GM23338 (cell line): ENCODE data around the gene MPEG1. TPM values are rescaled to one million over a fixed set of nuclear protein-coding genes. Genes with fewer than 3 reads are reported as not detected.

Experiments used
- ATAC-seq: fragments of 200-7000 bp; cut with Tn5 transposase; 3 replicates; pipeline ENCODE4 v1.9.1; 2020
- DNase-seq: peaks from one replicate; pipeline ENCODE4 v3.0.0-alpha.2; 2015; ENCODE audit warnings: low spot score
- H2AFZ ChIP-seq: fragments of 200-600 bp; sonication (generic); 2 replicates; pipeline ENCODE4 v1.8.0; 2016; ENCODE audit warnings: antibody characterized with exemption, mild to moderate bottlenecking, moderate library complexity
- H3F3A ChIP-seq: fragments of 200-600 bp; sonication (generic); replicated peaks from 2 replicates; pipeline ENCODE4 v1.8.0; 2017; ENCODE audit warnings: antibody characterized with exemption, mixed run types, low read depth
- H3K27ac ChIP-seq: fragments of 200-600 bp; sonication (generic); 2 replicates; pipeline ENCODE4 v1.6.1; 2016; ENCODE audit warnings: low read depth
- H3K27me3 ChIP-seq: fragments of 200-600 bp; sonication (generic); 2 replicates; pipeline ENCODE4 v1.8.0; 2016; ENCODE audit warnings: mild to moderate bottlenecking, mixed run types, moderate library complexity; ENCODE audit not compliant: insufficient read depth
- H3K36me3 ChIP-seq: fragments of 200-600 bp; sonication (generic); 2 replicates; pipeline ENCODE4 v1.8.0; 2016; ENCODE audit warnings: mild to moderate bottlenecking; ENCODE audit not compliant: insufficient read depth
- H3K4me1 ChIP-seq: fragments of 200-600 bp; sonication (generic); 2 replicates; pipeline ENCODE4 v1.8.0; 2016; ENCODE audit warnings: mild to moderate bottlenecking, moderate library complexity; ENCODE audit not compliant: insufficient read depth
- H3K4me2 ChIP-seq: fragments of 200-600 bp; sonication (generic); 2 replicates; pipeline ENCODE4 v1.7.1; 2017; ENCODE audit warnings: mixed run types
- H3K4me3 ChIP-seq: fragments of 200-600 bp; sonication (generic); 2 replicates; pipeline ENCODE4 v1.6.1; 2016; ENCODE audit warnings: mixed run types
- H3K79me2 ChIP-seq: fragments of 200-600 bp; sonication (generic); replicated peaks from 2 replicates; pipeline ENCODE4 v1.8.0; 2017; ENCODE audit warnings: mild to moderate bottlenecking; ENCODE audit not compliant: insufficient read depth
- H3K9me2 ChIP-seq: fragments of 200-600 bp; sonication (generic); 2 replicates; pipeline ENCODE4 v1.8.0; 2017; ENCODE audit not compliant: insufficient read depth
- H4K20me1 ChIP-seq: fragments of 200-600 bp; sonication (generic); replicated peaks from 2 replicates; pipeline ENCODE4 v1.8.0; 2017; ENCODE audit warnings: mild to moderate bottlenecking; ENCODE audit not compliant: insufficient read depth
- H3K27ac Mint-ChIP-seq: 2 replicates; pipeline ENCODE4 v1.8.0; 2020; ENCODE audit warnings: inconsistent platforms, mild to moderate bottlenecking, moderate library complexity, mixed read lengths
- H3K27me3 Mint-ChIP-seq: 3 replicates; pipeline ENCODE4 v1.8.0; 2022; ENCODE audit warnings: low read depth, mild to moderate bottlenecking, moderate library complexity, mixed read lengths, inconsistent platforms; ENCODE audit not compliant: insufficient read depth, poor library complexity
- H3K36me3 Mint-ChIP-seq: 3 replicates; pipeline ENCODE4 v1.8.0; 2021; ENCODE audit warnings: low read depth, mild to moderate bottlenecking, inconsistent platforms, moderate library complexity, mixed read lengths
- H3K4me1 Mint-ChIP-seq: 3 replicates; pipeline ENCODE4 v1.8.0; 2020; ENCODE audit warnings: mild to moderate bottlenecking, inconsistent platforms, mixed read lengths
- H3K4me3 Mint-ChIP-seq: 3 replicates; pipeline ENCODE4 v1.8.0; 2021; ENCODE audit warnings: moderate library complexity, mild to moderate bottlenecking, inconsistent platforms, mixed read lengths
- H3K9me3 Mint-ChIP-seq: 3 replicates; pipeline ENCODE4 v1.8.0; 2020; ENCODE audit warnings: moderate library complexity, mild to moderate bottlenecking, inconsistent platforms, mixed read lengths
- CREB1 ChIP-seq: fragments of 250-450 bp; sonication (Bioruptor Pico); IDR thresholded peaks from 2 replicates; pipeline ENCODE4 v1.5.0; 2020; ENCODE audit warnings: low read depth, mild to moderate bottlenecking, moderate library complexity
- CTCF ChIP-seq, 2 experiments: fragments of 200-600 bp in 1 of 2; sonication (generic) in 1 of 2; conservative IDR thresholded peaks; 2 replicates each; pipeline versions ENCODE4 v1.5.1 to v1.6.1; 2016 to 2017; ENCODE audit warnings: antibody characterized with exemption in 2 of 2, low read depth in 2 of 2, mild to moderate bottlenecking in 2 of 2, moderate library complexity in 1 of 2
- ETS1 ChIP-seq: IDR thresholded peaks from 2 replicates; pipeline ENCODE4 v1.6.1; 2016; ENCODE audit warnings: antibody characterized with exemption
- EZH2 ChIP-seq: fragments of 200-600 bp; sonication (generic); IDR thresholded peaks from one replicate; pipeline ENCODE4 v1.8.0; 2017; ENCODE audit warnings: antibody characterized with exemption, mild to moderate bottlenecking, low read depth; ENCODE audit not compliant: unreplicated experiment
- EZH2phosphoT487 ChIP-seq: fragments of 200-600 bp; sonication (generic); IDR thresholded peaks from one replicate; pipeline ENCODE4 v1.8.1; 2018; ENCODE audit warnings: antibody characterized with exemption; ENCODE audit not compliant: unreplicated experiment
- JUNB ChIP-seq: IDR thresholded peaks from one replicate; pipeline ENCODE4 v1.6.1; 2016; ENCODE audit warnings: antibody characterized with exemption; ENCODE audit not compliant: unreplicated experiment
- NANOG ChIP-seq: IDR thresholded peaks from 2 replicates; pipeline ENCODE4 v1.6.1; 2016; ENCODE audit warnings: antibody characterized with exemption, borderline replicate concordance
- POLR2AphosphoS5 ChIP-seq: IDR thresholded peaks from 2 replicates; pipeline ENCODE4 v1.6.1; 2016; ENCODE audit warnings: antibody characterized with exemption, low read depth
- REST ChIP-seq: IDR thresholded peaks from one replicate; pipeline ENCODE4 v1.6.1; 2018; ENCODE audit warnings: antibody characterized with exemption; ENCODE audit not compliant: unreplicated experiment
- STAT1 ChIP-seq: IDR thresholded peaks from one replicate; pipeline ENCODE4 v1.6.1; 2016; ENCODE audit warnings: antibody characterized with exemption; ENCODE audit not compliant: unreplicated experiment
- ZNF331 ChIP-seq: fragments of 250-450 bp; sonication (Bioruptor Pico); IDR thresholded peaks from 2 replicates; pipeline ENCODE4 v1.5.0; 2020; ENCODE audit warnings: low read depth, mild to moderate bottlenecking, moderate library complexity
- polyA plus RNA-seq: library from polyadenylated mRNA; unstranded; fragments of >200 nt; fragmentation: Nextera tagmentation; extraction: Ambion mirVana; gene quantifications from 2 replicates; pipeline ENCODE4 v1.2.1, GENCODE V29; 2016
- total RNA-seq: library from RNA; depleted of rRNA; stranded (reverse); fragments of >200 nt; shearing (Covaris generic); gene quantifications from 2 replicates; pipeline ENCODE4 v1.2.3, GENCODE V29; 2014

The MPEG1 gene
- total and polyA plus RNA-seq, 2 experiments from 2014 or later, result not detected

GRCh38 chr11:59254286-59254685 lies 41.6 kb upstream of the MPEG1 start:
- TF ChIP-seq STAT1 (no peak), JUNB (no peak), CREB1 (CRISPR knock-in tag) (no peak), EZH2phosphoT487 (no peak)
- ATAC-seq, result no peak
- no peak overlapping the region for H3K4me3 ChIP-seq

GRCh38 chr11:59253001-59253400 lies 40.3 kb upstream of the MPEG1 start:
- H3K4me1 Mint-ChIP-seq, result peaks cover 20% of the 10 kb centered on the region
- Histone ChIP-seq H3K4me2 (no peak overlapping the region), H3K79me2 (no peaks in the 10 kb centered on the region), H3K4me3 (no peak overlapping the region), H3K4me1 (peaks cover 5% of the 10 kb centered on the region), H4K20me1 (no peaks in the 10 kb centered on the region), H3F3A (no peaks in the 10 kb centered on the region), H3K27me3 (no peaks in the 10 kb centered on the region), H3K36me3 (no peaks in the 10 kb centered on the region), H3K9me2 (peaks cover 14% of the 10 kb centered on the region; the same call in 1 of the 2 replicates), H2AFZ (no peak overlapping the region), H3K27ac (no peak overlapping the region)
- H3K9me3 Mint-ChIP-seq, result peaks cover 4% of the 10 kb centered on the region; the same call in 2 of the 3 replicates
- H3K4me3 Mint-ChIP-seq, result no peak overlapping the region
- DNase-seq (no peak), ATAC-seq (no peak)
- no peaks in the 10 kb centered on the region for H3K27me3 Mint-ChIP-seq
- no peaks in the 10 kb centered on the region for H3K36me3 Mint-ChIP-seq
- H3K27ac Mint-ChIP-seq, result no peak overlapping the region
- no peak for TF ChIP-seq EZH2
- no peak for TF ChIP-seq CTCF (conservative IDR thresholded peaks at IDR 0.05; ENCODE audit: low read depth in 2 of 2)
- no peak for TF ChIP-seq ETS1
- no peak for TF ChIP-seq REST
- TF ChIP-seq EZH2phosphoT487, result no peak
- TF ChIP-seq NANOG, result no peak
- no peak for TF ChIP-seq POLR2AphosphoS5
- no peak for TF ChIP-seq ZNF331 (CRISPR knock-in tag)
- TF ChIP-seq CREB1 (CRISPR knock-in tag), result no peak
- TF ChIP-seq JUNB, result no peak

More at GRCh38 chr11:59254286-59254685, 41.6 kb upstream of the MPEG1 start:
- DNase-seq, result no peak
- Mint-ChIP-seq H3K4me3 (no peak overlapping the region), H3K36me3 (no peaks in the 10 kb centered on the region), H3K9me3 (no peaks in the 10 kb centered on the region; the same call in 2 of the 3 replicates), H3K27me3 (no peaks in the 10 kb centered on the region), H3K27ac (no peak overlapping the region), H3K4me1 (peaks cover 20% of the 10 kb centered on the region)
- Histone ChIP-seq H3K4me2 (no peak overlapping the region), H3K4me1 (peaks cover 5% of the 10 kb centered on the region), H3K9me2 (0 out of 2 replicates have a peak, but pooled peaks cover 10% of the 10 kb centered on the region), H3K79me2 (no peaks in the 10 kb centered on the region), H3F3A (no peaks in the 10 kb centered on the region), H2AFZ (no peak overlapping the region), H4K20me1 (no peaks in the 10 kb centered on the region), H3K36me3 (no peaks in the 10 kb centered on the region), H3K27ac (no peak overlapping the region), H3K27me3 (no peaks in the 10 kb centered on the region)
